Measurements from ENCODE around the gene CRYGA.

The CRYGA gene, protein sequence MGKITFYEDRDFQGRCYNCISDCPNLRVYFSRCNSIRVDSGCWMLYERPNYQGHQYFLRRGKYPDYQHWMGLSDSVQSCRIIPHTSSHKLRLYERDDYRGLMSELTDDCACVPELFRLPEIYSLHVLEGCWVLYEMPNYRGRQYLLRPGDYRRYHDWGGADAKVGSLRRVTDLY

GRCh38 chr2:208163489-208163888, at the start of gene CRYGA:
Gene CRYGA (minus strand): TSS chr2:208163589. CDS start chr2:208163556, 33 bp downstream.
- no peak for DNase-seq

DNA sequence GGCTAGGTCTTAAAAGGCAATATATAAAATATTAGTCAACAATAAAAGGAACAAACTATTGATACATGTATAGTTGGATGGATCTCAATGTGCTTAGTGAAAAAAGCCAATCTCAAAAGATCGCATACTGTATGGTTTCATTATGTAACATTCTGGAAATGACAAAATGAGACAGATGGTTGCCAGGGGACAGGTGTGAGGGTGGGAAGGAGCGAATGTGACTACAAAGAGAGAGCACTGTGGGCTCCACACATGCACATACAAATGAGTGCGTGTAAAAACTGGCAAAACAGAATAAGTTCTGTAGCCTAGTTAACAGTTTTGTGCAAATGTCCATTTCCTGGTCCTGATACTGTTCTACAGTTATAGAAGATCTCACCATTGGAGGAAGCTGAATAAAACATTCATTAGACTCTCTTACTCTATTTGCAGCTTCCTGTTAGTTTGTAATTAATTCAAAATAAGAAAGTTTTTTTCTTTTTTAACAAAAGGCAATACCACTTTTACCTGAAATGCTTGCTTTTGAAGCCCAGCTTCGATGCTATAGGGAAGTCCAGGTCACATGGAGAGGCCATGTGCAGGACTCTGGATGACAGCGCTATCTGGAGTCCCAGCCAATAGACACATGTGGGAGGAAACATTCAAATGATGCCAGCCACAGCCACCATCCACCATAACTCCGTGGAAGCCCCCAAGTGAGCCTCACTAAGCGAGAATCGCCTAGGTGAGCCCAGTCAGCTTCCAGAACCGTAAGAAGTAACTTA, 47.5 kb upstream of the CRYGA start:
- no peak for DNase-seq

- no peak for DNase-seq
Measured at GRCh38 chr2:208208335-208209085, 45.1 kb upstream of the CRYGA start.

GRCh38 chr2:208207769-208208168, 44.4 kb upstream of the CRYGA start:
- DNase-seq: no peak

DNA sequence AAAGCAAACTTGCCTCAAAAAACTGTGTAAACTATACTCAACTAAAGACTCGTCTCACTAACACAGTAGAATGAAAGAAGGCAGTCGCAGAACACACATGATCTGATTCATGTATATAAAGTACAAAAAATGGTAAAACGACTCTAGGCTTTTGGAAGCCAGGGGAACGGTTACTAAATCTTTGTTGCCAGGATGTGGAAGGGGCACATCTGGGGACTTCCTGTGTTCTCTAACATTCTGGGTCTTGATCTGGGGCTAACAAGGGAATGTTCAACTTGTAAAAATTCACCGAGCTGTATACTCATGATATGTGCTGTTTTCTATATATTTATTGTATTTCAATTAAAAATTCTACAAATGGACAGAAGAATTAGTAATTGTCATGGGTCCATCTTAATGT, 40.8 kb upstream of the CRYGA start:
- DNase-seq: no peak

DNA sequence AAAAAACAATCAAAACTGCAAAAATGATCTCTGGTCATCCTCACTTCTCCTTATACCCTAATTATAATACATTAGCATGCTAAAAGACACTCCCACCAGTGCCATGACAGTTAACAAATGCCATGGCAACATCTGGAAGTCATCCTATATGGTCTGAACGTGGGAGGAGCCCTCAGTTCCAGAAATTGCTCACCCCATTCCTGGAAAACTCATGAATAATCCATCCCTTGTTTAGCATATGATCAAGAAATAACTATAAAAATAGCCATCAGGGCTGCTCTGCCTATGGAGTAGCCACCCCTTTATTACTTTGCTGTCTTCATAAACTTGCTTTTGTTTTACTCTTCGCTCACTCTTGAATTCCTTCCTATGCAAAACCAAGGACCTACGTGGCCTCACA, 32.1 kb upstream of the CRYGA start:
- no peak for DNase-seq

DNA sequence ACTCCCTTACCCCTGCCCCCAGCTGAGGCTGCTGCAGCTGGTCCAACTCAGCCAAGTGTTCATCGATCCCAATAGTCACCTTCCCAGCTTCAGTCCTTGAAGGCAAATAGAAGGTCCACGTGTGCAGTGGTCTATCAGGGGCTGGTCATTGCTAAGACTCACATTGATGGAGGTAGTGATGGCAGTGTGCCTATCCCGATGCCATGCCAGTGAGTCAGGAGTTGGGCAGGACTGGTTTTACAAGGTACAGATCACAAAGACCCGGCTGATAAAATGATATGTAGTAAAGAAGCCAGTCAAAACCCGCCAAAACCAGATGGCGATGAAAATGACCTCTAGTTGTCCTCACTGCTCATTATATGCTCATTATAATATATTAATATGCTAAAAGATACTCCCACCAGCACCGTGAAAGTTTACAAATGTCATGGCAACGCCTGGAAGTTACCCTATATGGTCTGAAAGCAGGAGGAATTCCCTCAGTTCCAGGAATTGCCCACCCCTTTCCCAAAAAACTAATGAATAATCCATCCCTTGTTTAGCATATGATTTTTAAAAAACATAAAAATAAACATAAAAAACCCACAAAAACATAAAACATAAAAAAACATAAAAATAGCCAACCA, 29.3 kb upstream of the CRYGA start:
- DNase-seq: no peak

GRCh38 chr2:208189810-208190503, 26.6 kb upstream of the CRYGA start, which contains the start of gene C2orf80:
Gene C2orf80 (minus strand): TSS chr2:208190030. CDS start chr2:208186986, 3,044 bp downstream.
- DNase-seq: no peak

DNA sequence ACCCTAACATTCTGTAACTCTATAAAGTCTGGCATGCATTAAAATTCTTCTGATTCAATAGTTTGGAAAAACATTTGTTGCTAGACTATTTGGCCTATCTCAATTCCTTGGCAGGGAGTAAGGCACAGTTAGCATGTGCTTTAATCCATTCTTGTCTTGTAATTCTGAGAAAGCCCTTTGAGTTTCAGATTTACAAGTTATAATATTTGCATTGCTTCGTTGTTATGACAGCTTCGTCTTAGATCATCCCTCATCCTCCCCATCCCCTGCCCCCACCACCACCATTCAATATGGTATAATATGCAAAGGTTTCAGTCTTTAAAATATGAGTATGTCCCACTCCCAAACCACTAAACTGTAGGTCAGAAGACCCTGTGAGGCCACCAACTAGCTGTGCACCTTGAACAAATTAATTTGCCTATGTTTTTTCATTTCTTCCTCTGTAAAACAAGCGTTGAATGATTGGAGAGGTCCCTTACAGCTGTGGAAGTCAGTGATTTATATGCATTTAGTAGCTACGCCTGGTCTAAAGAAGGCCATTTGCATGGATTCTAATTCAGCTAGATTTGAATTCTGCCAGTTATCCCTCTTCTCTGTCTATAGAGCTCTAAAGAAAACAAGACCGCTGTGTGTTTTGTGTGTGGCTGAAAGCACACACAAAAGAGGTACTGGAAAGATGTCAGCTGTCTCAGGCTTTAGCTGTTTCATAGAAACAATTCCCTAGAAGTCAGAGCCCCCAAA, 25.9 kb upstream of the CRYGA start:
- DNase-seq: no peak

GRCh38 chr2:208186893-208187292, 23.5 kb upstream of the CRYGA start:
- no peak for DNase-seq

DNA sequence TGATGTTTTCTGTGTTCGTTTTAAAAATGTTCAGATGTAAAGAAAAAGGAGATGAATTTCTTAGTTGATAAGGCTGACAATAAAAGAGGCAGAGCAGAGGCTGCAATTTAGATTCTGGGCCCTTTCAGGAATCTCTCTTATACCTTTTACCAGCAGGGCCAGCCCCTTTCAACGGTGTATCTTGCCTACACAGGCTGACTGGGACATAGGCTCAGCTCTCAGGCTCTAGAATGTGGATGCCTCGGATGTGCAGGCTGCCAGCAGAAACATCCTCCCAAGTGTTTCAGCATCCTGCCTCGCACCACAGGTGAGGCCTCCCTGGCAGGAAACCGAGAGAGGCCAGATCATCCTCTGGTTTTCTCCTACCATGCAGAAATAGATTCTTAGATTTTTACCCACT, 23.1 kb upstream of the CRYGA start:
- no peak for DNase-seq

DNA sequence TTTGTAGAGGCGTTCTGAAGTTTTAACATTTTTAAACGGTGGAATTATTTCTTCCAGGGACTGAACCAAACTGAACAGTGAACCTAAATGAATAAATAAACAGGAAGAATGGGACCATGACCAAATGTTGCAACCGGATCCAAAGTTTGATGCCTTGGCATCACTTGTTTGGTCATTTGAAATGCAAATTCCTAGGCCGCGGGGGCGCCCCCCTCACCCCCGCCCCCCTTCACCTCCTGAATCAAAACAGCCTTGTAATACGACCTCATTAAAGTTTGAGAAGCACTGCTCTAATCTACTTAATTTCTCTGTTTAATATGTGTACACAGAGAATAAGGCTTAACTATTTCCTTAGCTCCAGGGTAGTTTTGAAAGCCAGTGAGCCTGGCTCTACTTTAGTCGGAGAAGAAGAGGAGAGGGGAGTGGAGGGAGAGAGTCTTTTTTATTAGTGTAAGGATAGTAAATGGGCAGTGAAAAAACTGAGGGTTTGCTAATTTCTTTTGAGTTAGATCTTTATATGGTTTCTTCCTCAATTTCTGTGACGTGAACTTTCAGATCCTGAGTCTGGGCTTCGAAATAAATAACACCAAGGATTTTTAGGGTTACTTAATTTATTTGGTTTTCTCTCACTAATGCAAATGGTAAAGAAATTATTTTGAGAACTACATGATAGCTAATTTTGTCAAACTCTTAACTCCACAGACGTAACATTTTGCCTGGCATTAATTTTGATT, 20.8 kb upstream of the CRYGA start:
- no peak for DNase-seq

DNA sequence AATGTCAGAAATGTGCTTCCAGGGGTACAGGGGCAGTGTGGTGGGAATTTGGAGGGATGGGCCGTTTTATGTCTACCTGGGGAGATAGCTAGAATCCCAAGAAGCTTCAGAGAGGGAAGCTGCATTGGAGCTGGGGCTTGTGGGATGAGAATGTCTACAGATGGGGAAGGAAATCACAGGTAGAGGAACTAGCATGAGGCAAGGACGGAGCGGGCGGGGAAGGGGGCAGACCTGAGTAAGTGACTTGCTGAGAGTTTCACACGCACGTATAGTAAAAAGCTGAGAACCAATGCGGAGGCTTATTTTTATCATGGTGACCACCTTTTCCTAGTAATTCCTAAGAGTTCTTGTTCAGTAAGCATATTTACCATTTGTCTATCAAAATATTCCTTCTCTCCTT, 20.1 kb upstream of the CRYGA start:
- DNase-seq: no peak

DNA sequence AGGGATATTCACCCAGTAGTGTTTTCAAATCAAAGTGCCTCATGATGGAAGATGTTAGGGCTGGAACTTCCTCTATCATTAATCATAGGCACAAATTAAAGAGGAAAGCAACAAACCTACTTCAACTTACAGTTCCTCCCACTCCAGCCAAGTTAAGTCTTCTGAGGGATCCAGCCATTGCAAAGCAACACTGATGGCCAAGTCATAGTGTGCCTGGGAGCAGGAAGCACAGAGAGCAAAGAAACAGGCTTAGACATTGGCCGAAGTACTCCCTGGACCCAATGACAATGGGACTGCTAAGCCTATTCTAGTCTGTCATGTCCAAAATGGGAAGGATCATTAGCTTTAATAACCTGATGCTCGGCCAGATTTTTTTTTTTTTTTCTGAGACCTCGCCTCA, 19.4 kb upstream of the CRYGA start:
- DNase-seq: no peak

DNA sequence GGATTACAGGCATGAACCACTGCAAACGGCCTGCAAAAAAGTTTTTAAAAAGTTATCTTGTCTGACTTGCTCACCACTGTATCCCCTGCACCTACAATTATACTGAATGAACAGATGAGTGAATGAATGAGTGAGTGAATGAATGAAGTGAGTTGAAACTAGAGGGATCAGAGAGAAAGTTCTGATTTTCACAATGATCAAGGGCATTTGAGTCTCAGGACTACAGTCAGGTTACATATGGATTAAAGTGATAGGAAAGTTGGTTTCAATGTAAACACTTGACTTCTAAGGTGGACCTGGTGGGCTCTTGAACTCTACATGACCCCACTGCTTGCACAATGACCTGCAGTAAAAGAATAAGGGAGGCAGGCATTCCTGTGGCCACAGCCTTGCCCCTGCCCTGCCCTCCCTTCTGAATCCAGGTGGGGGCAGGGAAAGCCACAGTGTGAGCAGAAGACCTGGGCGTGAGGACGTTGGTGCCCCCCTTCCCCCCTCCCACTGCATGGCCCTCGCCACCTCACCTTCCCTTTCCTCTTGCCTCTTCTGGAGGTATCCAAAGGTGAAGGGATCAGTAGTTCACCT, 15.7 kb upstream of the CRYGA start:
- no peak for DNase-seq

DNA sequence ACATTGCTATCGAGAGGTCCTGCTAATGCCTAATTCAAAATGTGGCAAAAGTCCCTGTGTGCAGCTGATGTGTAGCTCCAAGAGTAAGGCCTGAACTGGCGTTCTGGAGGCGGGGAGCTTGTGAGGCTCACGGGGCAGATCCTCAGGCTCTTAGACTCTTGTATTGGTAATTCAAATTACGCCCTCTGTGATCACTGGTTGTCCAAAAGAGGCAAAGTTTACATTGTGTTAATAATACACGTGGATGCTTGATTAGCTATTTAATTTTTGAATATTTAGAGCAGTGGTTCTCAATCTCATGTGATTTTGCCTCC, 12.4 kb upstream of the CRYGA start:
- DNase-seq: no peak

- DNase-seq: peak; percentile 44
Measured at GRCh38 chr2:208175069-208175839, 11.9 kb upstream of the CRYGA start.

DNA sequence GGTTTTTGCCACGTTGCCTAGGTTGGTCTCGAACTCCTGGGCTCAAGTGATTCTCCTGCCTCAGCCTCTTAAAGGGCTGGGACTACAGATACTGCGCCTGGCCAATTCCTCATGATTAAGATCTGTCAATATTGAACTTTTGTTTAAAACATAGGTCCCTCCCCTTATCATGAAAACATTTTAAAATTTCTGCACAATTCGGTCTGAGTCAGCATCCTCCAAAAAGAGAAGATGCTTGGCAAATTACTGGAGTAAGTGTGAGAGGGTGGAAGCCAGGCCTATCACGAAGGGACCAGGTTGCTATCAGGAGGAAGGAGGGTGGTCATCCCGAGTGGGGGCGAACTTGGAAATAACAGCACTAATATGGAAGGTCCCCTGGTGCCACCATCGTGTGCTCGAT, 10.8 kb upstream of the CRYGA start:
- no peak for DNase-seq

DNA sequence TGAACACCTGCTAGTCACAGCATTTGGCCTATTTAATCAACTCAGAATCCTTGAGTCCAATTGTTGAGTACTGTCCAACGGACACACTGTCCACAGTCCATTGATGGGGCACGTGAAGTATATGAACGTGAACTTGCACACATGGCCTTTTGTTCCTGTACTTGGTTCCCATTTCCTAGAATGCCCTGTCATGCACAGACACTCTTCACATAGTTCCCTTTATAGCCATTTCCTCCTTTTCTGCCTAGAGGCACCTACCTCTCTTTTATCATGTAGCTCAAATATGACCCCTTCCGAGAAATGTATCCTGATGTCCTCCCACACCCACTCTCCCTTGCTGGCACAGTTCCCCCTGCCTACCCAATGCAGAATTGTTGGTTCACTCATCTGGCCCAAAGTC, 8.7 kb upstream of the CRYGA start:
- no peak for DNase-seq

All from activated CD4-positive, alpha-beta T cell treated with anti-CD3 and anti-CD28 coated beads, Interleukin-2, amount 50 U/mL, for 1 hour (primary cell).